NOMO-1 treated with DMSO at 0.1 percent for 48 hours (cell line): ENCODE results near the gene GSDME.
A peak's percentile ranks its signal among the peaks of the same experiment; 100 is the strongest.
"Not testable (repeated sequence)": the region's sequence is repeated elsewhere in the genome, so short reads cannot be mapped to it uniquely, and the experiment has no call there.

Source experiments
- DNase-seq: peaks from one replicate; lab custom pipeline; 2025; ENCODE audit not compliant: unreplicated experiment; lab: John Stamatoyannopoulos, UW

GSDME gene

GRCh38 chr7:24742506-24743162 lies 14.6 kb downstream of the GSDME start:
- DNase-seq: no peak

DNA sequence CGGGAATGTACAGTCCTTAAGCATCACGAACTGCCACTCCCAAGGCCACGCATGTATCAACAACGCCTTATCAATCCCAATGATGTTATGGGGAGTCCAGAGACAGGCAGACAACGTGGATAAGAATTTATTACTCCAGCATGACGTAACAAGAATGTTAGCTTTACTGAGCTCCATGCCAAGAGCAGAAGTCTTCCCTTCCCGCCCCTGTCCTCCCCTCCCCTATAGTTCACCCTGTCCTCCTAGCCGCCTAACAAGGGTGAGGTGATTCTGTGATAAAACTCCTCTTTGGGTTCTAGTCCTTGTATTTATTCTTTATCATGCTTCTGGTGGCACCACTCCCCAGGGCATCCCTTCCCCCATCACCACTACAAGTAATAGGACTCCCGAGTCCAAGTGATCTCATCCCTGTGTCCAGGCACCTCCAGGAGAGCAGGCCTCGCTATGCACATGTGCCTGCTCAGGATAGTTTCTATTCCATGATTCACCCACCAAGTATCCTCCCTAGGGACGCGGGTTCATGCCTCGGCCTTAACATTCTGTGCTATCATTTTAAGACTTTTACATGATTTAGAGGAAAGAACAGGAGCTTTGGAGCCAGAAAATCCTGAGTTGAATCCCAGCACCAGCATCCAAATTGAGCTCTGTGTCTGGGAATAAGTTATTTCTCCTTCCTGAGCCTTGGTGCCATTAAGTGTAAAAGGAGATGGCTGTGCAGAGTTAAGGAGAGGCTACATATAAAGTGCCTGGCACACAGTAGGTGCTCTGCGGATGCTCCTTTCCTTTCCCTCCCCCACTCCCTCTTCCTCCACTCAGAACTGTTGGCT lies 15.4 kb downstream of the GSDME start:
- DNase-seq: no peak

DNA sequence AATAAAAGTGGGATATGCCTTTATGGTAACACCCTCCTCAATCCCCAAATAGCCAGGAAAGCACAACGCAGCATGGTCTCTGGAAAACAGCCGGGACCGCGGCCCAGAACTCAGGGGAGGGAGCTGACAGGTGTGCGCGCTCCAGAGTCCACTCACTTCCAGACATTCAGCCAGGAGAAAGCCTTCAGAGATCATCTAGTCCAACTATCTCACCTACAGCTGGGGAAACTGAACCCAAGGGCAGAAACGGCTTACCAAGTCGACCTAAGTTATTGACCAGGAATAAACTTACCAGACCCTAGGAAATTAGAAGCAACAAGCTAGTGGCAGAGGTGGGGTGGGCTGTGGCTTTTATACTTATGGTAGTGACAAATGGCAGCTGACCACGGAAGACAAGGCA lies 16.4 kb downstream of the GSDME start:
- DNase-seq: no peak

- DNase-seq: no peak
Observed at GRCh38 chr7:24739306-24739705, 18.0 kb downstream of the GSDME start.

DNA sequence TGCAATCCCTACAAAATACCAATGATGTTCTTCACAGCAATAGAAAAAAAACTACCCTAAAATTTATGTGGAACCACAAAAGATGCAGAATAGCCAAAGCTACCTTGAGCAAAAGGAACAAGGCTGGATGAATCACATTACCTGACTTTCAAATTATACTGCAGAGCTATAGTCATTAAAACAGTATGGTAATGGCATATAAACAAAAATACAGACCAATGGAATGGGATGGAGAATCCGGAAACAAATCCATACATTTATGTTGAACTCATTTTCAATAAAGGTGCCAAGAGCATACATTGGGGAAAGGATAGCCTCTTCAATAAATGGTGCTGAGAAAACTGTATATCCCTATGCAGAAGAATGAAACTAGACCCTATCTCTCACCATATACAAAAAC lies 18.7 kb downstream of the GSDME start:
- no peak for DNase-seq

DNA sequence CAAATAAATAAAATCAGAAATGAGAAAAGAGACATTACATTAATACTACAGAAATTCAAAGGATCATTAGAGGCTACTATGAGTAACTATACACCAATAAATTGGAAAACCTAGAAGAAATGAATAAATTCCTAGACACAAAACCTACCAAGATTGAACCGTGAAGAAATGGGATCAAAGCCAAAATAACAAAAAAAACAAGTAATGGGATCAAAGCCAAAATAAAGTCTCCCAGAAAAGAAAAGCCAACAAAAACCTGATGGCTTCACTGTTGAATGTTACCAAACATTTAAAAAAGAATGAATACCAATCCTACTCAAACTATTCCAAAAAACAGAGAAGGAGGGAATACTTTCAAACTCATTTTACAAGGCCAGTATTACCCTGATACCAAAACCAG lies 20.0 kb downstream of the GSDME start:
- DNase-seq: no peak

- DNase-seq: not testable (repeated sequence)
Observed at GRCh38 chr7:24735594-24735993, 21.7 kb downstream of the GSDME start.

DNA sequence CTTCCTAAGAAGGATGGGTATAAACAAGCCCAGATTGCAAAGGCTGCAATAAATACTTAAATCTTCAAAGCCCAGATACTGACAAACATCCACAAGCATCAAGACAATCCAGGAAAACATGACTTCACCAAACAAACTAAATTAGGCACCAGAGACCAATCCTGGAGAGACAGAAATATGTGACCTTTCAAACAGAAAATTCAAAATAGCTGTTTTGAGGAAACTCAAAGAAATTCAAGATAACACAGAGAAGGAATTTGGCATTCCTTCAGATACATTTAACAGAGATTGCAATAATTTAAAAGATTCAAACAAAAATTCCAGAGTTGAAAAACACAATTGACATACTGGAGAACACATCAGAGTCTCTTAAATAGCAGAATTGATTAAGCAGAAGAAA lies 23.0 kb downstream of the GSDME start:
- no peak for DNase-seq

DNA sequence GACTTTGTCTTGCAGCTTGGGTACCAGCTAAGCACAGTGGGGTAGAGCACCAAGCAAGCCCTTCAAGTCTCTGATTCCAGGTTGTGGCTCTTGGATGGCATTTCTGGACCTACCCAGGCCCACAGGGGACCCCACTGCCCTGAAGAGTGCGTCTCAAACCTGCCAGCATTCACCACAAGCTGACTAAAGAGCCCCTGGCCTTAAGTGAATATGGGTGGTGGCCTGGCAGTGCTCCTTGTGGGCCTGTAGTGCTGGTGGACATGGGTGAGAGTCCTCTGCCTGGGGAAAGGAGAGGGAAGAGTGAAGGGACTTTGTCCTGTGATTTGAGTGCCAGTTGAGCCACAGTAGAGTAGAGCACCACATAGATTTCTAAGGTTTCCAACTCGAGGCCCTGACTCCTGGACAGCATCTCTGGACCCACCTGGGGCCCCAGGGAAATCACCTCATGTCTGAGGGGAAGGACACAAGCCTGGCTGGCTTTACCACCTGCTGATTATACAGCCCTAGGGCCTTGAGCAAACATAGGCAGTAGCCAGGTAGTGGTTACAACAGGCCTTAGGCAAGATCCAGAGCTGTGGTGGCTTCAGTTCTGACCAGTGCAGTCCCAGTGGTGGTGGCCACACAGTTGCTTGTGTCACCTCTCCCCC lies 23.7 kb downstream of the GSDME start:
- no peak for DNase-seq

- peak; percentile 1 for DNase-seq
Observed at GRCh38 chr7:24732646-24733413, 24.4 kb downstream of the GSDME start.

GRCh38 chr7:24731313-24731712 lies 26.0 kb downstream of the GSDME start:
- DNase-seq: no peak

GRCh38 chr7:24730018-24730369 lies 27.3 kb downstream of the GSDME start:
- DNase-seq: no peak

GRCh38 chr7:24729365-24730017 lies 27.8 kb downstream of the GSDME start:
- DNase-seq: no peak

DNA sequence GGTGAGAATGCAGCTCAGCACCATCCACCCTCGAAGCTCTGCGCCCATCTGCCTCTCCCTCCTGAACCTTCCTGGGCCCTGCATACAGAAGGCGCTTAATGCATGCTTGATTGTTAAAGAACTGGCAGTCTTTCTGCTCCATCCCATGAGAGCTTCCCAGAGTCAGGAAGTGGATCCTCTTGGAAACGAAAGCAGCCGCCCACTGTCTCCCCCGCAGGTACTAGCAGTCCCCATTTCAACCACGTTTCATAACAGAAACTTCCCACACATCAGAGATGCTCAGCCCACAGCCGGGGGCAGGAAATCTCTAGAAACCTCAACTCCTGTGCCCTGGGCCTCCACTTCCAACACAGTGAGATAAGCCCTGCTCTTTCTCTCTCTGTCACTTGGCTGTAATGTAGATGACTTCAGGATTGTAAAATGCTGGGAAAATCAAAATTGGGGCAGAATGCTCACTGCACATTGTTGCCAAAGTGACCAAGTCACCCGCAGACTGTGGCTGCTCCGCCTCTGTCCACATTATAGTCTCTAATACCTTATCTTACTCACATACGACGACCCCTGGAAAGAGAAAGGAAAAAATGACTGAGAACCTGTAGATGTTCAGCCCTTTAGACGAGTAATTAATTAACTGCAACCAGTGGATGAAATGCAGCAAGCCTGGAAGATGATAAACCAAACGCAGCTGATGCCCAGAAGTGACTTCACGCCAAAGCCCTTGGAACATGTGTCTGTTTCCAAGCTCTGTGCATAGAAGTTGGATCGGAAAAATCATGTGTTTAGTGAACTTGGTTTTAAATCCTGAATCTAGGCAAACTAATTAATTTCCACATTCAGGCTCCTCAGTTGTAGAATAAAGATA lies 28.5 kb downstream of the GSDME start:
- DNase-seq: no peak

- DNase-seq: no peak
Observed at GRCh38 chr7:24728121-24728500, 29.2 kb downstream of the GSDME start.

DNA sequence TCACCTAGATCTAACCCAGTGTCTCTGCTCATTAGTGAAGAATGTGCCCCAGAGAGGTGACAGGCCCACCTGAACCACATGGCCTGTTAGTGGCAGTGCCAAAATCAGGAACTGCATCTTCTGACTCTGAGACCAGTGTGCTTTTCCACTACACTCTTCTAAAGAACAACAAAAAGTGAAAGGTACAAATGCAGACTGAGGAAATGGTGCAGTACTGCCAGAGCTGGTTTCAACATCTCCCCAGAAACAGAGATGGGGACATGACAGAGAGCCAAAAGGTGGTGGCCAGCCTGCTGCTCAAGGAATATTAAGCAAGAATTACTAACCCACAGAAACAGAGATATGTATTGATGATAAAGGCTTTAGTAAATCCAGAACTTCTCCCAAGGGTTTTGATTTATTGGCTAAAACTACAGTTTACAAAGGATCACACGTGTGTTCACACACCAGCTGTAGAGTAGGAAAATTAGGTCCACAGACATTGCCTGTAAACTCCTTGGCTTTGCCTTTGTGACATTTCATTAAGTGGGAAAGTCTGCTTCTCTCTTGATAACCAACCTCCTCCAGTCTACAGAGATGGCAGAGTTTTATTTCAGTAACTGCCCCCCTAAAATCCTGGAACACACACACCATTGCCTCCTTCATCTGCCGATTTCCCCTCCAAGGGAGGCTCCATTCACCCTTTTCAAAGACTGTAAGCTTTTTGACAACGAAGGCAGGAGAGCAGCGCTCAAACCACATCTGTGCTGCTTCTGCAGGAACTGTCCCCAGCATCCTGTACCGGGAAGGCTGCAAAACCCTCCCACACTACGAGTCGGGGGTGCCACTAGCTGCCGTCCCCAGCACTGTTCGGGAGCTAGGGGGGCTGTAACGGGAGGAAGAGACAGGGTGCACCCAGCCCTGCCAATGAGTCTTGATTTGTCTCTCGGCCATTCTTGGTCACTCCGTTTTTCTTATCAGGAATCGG lies 29.8 kb downstream of the GSDME start:
- peak; percentile 3 for DNase-seq

- no peak for DNase-seq
Observed at GRCh38 chr7:24725554-24726241, 31.6 kb downstream of the GSDME start.

- DNase-seq: no peak
Observed at GRCh38 chr7:24724451-24725190, 32.6 kb downstream of the GSDME start.
